BLaER1 treated with 17β-estradiol and CSF1 and Interleukin-3, amounts not matched to agents 10 nM and 100 nM (cell line): ENCODE data around the gene LIMK1.

Experiments
- H3K27ac ChIP-seq, 11 experiments: shearing (Covaris generic); formaldehyde crosslinking; 2 replicates each; pipeline ENCODE4 v1.8.1; 2022
- H3K27me3 ChIP-seq, 11 experiments: shearing (Covaris generic); formaldehyde crosslinking; 2 replicates each; pipeline ENCODE4 v1.8.1; 2022
- H3K36me3 ChIP-seq, 11 experiments: shearing (Covaris generic); formaldehyde crosslinking; 2 replicates each; pipeline ENCODE4 v1.8.1; 2022
- H3K4me1 ChIP-seq, 10 experiments: shearing (Covaris generic); formaldehyde crosslinking; 2 replicates each; pipeline ENCODE4 v1.8.1; 2022
- H3K4me2 ChIP-seq, 11 experiments: shearing (Covaris generic); formaldehyde crosslinking; 2 replicates each; pipeline ENCODE4 v1.8.1; 2022
- H3K4me3 ChIP-seq, 10 experiments: shearing (Covaris generic); formaldehyde crosslinking; 2 replicates each; pipeline ENCODE4 v1.8.1; 2022
- H3K9ac ChIP-seq, 11 experiments: shearing (Covaris generic); formaldehyde crosslinking; 2 replicates each; pipeline ENCODE4 v1.8.1; 2022
- H3K9me3 ChIP-seq, 11 experiments: shearing (Covaris generic); formaldehyde crosslinking; replicated peaks in 1 of 11; 2 replicates each; pipeline ENCODE4 v1.8.1; 2022
- H4K20me1 ChIP-seq, 11 experiments: shearing (Covaris generic); formaldehyde crosslinking; 2 replicates each; pipeline ENCODE4 v1.8.1; 2022
- Cebpa-rat ChIP-seq, 11 experiments: shearing (Covaris generic); IDR thresholded peaks; 2 replicates each; pipeline ENCODE4 v1.8.1; 2022

The LIMK1 gene

DNA sequence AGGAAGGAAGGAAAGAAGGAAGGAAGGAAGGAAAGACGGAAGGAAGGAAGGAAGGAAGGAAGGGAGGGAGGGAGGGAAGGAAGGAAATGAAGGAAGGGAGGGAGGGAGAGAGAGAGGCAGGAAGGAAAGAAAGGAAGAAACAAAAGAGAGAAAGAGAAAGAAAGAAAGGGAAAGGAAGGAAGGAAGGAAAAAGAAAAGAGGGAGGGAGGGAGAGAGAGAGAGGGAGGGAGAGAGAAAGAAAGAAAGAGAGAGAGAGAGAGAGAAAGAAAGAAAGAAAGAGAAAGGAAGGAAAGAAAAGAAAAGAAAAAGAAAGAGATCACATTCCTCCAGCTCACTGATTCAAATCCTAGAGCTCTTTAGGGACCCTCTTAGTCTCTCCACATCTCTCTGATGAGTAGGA, 31.0 kb upstream of the LIMK1 start:
- Histone ChIP-seq H3K27me3 (no peaks in the 10 kb centered on the region), H3K27ac (no peak overlapping the region), H3K36me3 (no peaks in the 10 kb centered on the region), H3K4me1 (peaks cover 5 to 25% (median 14%) of the 10 kb centered on the region in 10 experiments), H4K20me1 (peaks cover 0 to 10% (median 0%) of the 10 kb centered on the region in 11 experiments; a peak in 2 of 22 replicates), H3K4me3 (no peak overlapping the region), H3K9me3 (no peaks in the 10 kb centered on the region), H3K4me2 (peak overlapping the region in 1 of 11 experiments; percentile 16; a peak in 1 of 22 replicates), H3K9ac (no peak overlapping the region)
- TF ChIP-seq Cebpa-rat (IDR thresholded peaks at IDR 0.05), result no peak

DNA sequence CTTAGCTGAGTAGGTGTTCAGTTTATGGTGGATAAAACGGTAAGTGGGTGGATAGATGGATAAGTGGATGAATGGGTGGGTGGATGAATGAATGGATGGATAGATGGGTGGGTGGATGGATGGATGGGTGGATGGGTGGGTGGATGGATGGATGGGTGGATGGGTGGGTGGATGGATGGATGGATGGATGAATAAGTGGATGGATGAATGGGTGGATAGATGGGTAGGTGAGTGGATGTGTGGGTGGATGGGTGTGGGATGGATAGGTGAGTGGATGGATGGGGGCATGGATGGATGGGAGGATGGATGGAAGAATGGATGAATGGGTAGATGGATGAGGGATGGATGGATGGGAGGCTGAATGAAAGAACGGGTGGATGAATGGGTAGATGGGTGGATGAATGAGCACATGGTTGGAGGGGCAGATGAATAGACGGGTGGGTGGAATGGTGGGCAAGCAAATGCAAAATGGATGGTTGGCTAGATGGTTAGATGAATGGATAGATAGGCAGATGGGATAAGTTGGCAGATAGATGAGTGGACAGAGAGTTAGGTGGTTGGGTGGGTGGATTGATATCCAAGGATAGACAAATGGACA, 29.9 kb upstream of the LIMK1 start:
- H3K4me1 ChIP-seq, result peaks cover 11 to 27% (median 19%) of the 10 kb centered on the region in 10 experiments
- no peak overlapping the region for H3K4me2 ChIP-seq
- no peaks in the 10 kb centered on the region for H3K36me3 ChIP-seq
- H3K27ac ChIP-seq, result no peak overlapping the region
- no peaks in the 10 kb centered on the region for H3K27me3 ChIP-seq
- TF ChIP-seq Cebpa-rat (IDR thresholded peaks at IDR 0.05), result no peak
- no peaks in the 10 kb centered on the region for H3K9me3 ChIP-seq
- no peak overlapping the region for H3K4me3 ChIP-seq
- peaks cover 0 to 12% (median 0%) of the 10 kb centered on the region in 11 experiments; a peak in 2 of 22 replicates for H4K20me1 ChIP-seq
- H3K9ac ChIP-seq, result no peak overlapping the region

DNA sequence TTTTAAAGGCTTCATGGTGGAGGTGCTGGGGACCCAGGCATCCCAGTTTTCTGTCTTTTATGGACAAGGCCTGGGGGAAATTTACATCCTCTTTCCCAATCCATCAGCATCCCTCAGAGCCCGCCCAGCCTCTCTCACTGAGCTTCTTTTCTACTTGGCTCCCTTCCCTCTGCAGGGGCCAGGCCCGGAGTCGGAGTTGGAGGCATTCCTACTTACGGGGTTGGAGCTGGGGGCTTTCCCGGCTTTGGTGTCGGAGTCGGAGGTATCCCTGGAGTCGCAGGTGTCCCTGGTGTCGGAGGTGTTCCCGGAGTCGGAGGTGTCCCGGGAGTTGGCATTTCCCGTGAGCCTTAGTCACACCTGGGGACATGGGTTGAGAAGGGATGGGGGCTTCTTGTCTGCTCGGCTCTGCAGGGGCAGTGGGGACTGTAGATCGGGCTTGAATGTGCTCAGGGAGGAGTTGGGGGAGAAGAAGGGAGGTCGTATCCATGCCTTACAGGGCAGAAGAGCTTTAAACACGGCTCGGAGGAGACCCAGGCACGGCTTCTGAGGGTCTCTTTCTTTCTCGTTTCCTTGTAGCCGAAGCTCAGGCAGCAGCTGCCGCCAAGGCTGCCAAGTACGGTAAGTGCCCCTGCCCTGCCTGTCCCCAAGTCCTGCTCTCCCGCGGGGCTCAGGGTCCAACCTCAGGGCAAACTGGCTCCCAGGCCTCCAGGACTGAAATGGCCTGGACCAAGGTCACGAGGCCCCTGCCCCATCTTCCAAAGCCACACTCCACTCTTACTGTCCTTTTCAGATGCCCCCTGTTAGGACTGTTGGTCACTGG, 27.3 kb upstream of the LIMK1 start:
- TF ChIP-seq Cebpa-rat (IDR thresholded peaks at IDR 0.05), result no peak
- Histone ChIP-seq H3K9ac (no peak overlapping the region), H3K36me3 (no peaks in the 10 kb centered on the region), H3K4me1 (peaks cover 11 to 30% (median 19%) of the 10 kb centered on the region in 10 experiments), H3K9me3 (no peaks in the 10 kb centered on the region), H3K4me2 (no peak overlapping the region), H4K20me1 (peaks cover 0 to 29% (median 0%) of the 10 kb centered on the region in 11 experiments; a peak in 3 of 22 replicates), H3K4me3 (no peak overlapping the region), H3K27ac (no peak overlapping the region), H3K27me3 (no peaks in the 10 kb centered on the region)

DNA sequence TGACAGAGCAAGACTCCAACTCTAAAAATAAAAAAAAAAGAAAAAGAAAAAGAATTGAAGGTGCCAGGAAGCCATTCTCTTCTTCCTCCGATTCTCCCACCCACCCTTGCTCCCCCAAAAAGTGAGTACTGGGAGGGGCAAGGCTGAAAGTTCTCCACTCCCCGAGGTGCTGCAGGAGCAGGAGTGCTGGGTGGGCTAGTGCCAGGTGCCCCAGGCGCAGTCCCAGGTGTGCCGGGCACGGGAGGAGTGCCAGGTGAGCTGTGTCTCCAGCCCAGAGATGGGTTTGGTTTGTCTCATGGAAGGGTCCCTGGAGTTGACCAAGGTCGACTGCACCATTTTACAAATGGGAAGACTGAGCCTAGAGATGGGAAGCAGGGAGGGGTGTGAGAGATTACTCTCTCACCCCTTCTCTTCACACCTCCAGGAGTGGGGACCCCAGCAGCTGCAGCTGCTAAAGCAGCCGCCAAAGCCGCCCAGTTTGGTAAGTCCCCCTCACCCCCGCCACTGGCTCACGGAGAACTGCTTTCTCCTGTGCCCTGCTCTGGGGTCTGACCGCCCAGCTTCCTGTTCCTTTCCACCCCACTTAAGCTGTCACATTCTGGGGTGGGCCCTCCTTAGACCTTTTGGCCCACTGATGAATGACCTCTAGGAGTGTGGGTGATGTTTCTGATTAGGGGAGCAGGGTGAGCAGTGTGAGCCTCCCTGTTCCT, 26.2 kb upstream of the LIMK1 start:
- Histone ChIP-seq H3K27me3 (no peaks in the 10 kb centered on the region), H3K36me3 (no peaks in the 10 kb centered on the region), H3K4me2 (peak overlapping the region in 9 of 11 experiments; percentile 8 to 74 (median 41); a peak in 14 of 22 replicates), H3K9ac (no peak overlapping the region), H3K9me3 (no peaks in the 10 kb centered on the region), H3K27ac (0 out of 22 replicates have a peak overlapping the region, but pooled peaks of 1 of the 11 experiments have one; percentile 24), H3K4me3 (no peak overlapping the region), H3K4me1 (peaks cover 4 to 27% (median 19%) of the 10 kb centered on the region in 10 experiments), H4K20me1 (peaks cover 0 to 29% (median 0%) of the 10 kb centered on the region in 11 experiments; a peak in 3 of 22 replicates)
- TF ChIP-seq Cebpa-rat (IDR thresholded peaks at IDR 0.05), result no peak

DNA sequence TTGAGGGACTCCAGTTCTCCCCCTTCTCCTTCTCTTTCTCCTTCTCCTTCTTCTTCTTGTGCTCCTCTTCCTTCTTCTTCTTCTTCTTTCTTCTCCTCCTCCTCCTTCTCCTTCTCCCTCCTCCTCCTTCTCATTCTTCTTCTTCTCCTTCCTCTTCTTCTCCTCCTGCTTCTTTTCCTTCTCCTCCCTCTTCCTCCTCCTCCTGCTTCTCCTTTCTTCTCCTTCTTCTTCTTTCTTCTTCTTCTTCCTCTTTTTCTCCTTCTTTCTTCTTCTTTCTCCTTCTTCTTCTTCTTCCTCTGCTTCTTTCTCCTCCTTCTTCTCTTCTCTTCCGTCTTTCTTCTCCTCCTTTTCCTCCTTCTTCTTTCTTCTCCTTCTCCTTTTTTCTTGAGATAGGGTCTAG, 25.6 kb upstream of the LIMK1 start:
- H3K27ac ChIP-seq, result 0 out of 22 replicates have a peak overlapping the region, but pooled peaks of 1 of the 11 experiments have one; percentile 24
- no peak for TF ChIP-seq Cebpa-rat (IDR thresholded peaks at IDR 0.05)
- no peaks in the 10 kb centered on the region for H3K27me3 ChIP-seq
- H3K4me1 ChIP-seq, result peaks cover 1 to 33% (median 21%) of the 10 kb centered on the region in 10 experiments
- no peaks in the 10 kb centered on the region for H3K9me3 ChIP-seq
- peaks cover 0 to 29% (median 0%) of the 10 kb centered on the region in 11 experiments; a peak in 3 of 22 replicates for H4K20me1 ChIP-seq
- H3K4me2 ChIP-seq, result peak overlapping the region in 8 of 11 experiments; percentile 11 to 74 (median 53); a peak in 14 of 22 replicates
- no peaks in the 10 kb centered on the region for H3K36me3 ChIP-seq
- no peak overlapping the region for H3K9ac ChIP-seq
- no peak overlapping the region for H3K4me3 ChIP-seq

DNA sequence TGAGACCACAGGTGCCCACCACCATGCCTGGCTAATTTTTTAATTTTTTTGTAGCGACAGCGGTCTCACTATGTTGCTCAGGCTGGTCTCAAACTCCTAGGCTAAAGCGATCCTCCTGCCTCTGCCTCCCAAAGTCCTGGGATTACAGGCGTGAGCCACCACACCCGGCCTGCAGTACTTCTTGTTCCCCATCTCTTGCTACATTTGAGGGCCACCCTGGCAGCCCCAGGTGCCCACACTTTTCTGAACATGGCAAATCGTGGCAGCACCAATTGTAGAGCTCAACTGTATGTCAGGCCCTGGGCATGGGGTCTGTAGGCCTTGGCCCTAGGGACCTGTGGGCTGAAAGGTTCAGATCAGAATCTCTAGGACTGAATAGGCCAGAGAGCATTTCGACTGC, 25.1 kb upstream of the LIMK1 start:
- Histone ChIP-seq H3K9me3 (no peaks in the 10 kb centered on the region), H3K27ac (no peak overlapping the region), H3K36me3 (no peaks in the 10 kb centered on the region), H3K4me3 (no peak overlapping the region), H3K4me1 (peaks cover 0 to 34% (median 20%) of the 10 kb centered on the region in 10 experiments; a peak in 18 of 20 replicates), H3K4me2 (peak overlapping the region in 1 of 11 experiments; percentile 74; a peak in 1 of 22 replicates), H3K9ac (no peak overlapping the region), H4K20me1 (peaks cover 0 to 29% (median 0%) of the 10 kb centered on the region in 11 experiments; a peak in 3 of 22 replicates), H3K27me3 (no peaks in the 10 kb centered on the region)
- TF ChIP-seq Cebpa-rat (IDR thresholded peaks at IDR 0.05), result no peak

DNA sequence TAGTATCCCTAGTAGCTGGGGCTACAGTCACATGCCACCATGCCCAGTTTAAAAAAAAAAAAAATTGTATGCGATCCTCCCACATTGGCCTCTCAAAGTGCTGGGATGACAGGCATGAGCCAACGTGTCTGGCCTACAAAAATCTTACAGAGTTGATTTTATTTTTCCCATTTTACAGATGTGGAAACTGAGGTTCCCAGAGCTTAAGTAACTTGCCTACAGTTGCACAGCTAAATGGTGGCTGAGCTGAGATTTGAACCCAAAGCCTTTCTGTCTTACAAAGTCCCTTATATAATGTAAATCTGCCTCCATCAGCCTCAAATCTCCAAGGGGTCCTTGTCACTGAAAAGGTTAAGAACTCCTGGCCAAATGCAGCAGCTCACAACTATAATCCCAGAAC, 24.6 kb upstream of the LIMK1 start:
- Histone ChIP-seq H3K4me2 (no peak overlapping the region), H3K4me1 (peaks cover 0 to 34% (median 20%) of the 10 kb centered on the region in 10 experiments; a peak in 18 of 20 replicates), H4K20me1 (peaks cover 0 to 29% (median 0%) of the 10 kb centered on the region in 11 experiments; a peak in 3 of 22 replicates), H3K27me3 (no peaks in the 10 kb centered on the region), H3K36me3 (no peaks in the 10 kb centered on the region), H3K9ac (no peak overlapping the region), H3K9me3 (no peaks in the 10 kb centered on the region), H3K27ac (no peak overlapping the region), H3K4me3 (no peak overlapping the region)
- no peak for TF ChIP-seq Cebpa-rat (IDR thresholded peaks at IDR 0.05)

DNA sequence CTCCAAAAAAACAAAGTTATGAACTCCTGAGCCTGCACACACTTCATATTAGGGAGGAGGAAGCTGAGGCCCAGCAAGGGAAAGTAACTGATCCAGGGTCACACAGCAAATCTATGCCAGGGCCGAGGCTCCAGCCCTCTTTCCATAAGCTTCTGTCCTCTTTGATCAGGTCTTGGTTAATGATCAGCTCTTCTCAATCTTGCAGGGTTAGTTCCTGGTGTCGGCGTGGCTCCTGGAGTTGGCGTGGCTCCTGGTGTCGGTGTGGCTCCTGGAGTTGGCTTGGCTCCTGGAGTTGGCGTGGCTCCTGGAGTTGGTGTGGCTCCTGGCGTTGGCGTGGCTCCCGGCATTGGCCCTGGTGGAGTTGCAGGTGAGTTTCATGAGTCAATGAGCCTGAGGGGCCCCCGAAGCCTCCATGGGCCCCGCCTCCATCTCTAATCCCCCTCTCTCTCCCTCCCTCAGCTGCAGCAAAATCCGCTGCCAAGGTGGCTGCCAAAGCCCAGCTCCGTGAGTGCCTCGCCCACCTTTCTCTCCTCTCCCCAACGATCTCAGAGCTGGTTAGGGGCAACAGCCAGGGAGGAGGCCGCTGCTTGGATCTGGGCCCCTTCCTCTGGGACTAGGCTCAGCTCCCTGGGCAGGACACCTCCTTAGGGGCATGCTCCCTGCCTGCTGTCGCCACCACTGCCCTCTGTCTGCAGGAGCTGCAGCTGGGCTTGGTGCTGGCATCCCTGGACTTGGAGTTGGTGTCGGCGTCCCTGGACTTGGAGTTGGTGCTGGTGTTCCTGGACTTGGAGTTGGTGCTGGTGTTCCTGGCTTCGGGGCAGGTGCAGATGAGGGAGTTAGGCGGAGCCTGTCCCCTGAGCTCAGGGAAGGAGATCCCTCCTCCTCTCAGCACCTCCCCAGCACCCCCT, 23.7 kb upstream of the LIMK1 start:
- H3K9ac ChIP-seq, result no peak overlapping the region
- no peaks in the 10 kb centered on the region for H3K27me3 ChIP-seq
- no peak for TF ChIP-seq Cebpa-rat (IDR thresholded peaks at IDR 0.05)
- H3K36me3 ChIP-seq, result no peaks in the 10 kb centered on the region
- peak overlapping the region in 1 of 11 experiments; percentile 3; a peak in 1 of 22 replicates for H3K4me2 ChIP-seq
- H3K9me3 ChIP-seq, result no peaks in the 10 kb centered on the region
- no peak overlapping the region for H3K4me3 ChIP-seq
- H4K20me1 ChIP-seq, result peaks cover 0 to 29% (median 0%) of the 10 kb centered on the region in 11 experiments; a peak in 3 of 22 replicates
- H3K4me1 ChIP-seq, result peaks cover 0 to 34% (median 20%) of the 10 kb centered on the region in 10 experiments; a peak in 18 of 20 replicates
- H3K27ac ChIP-seq, result no peak overlapping the region
